IPS-11a (cell line): ENCODE results near the gene ANKRD16.
A peak's percentile ranks its signal among the peaks of the same experiment; 100 is the strongest.
"Not testable (repeated sequence)": the region's sequence is repeated elsewhere in the genome, so short reads cannot be mapped to it uniquely, and the experiment has no call there.

Experiments
- H3K4me3 ChIP-seq: one replicate; pipeline ENCODE4 v1.5.1; 2013; ENCODE audit warnings: low read depth, low read length, control low read depth

Gene ANKRD16

DNA sequence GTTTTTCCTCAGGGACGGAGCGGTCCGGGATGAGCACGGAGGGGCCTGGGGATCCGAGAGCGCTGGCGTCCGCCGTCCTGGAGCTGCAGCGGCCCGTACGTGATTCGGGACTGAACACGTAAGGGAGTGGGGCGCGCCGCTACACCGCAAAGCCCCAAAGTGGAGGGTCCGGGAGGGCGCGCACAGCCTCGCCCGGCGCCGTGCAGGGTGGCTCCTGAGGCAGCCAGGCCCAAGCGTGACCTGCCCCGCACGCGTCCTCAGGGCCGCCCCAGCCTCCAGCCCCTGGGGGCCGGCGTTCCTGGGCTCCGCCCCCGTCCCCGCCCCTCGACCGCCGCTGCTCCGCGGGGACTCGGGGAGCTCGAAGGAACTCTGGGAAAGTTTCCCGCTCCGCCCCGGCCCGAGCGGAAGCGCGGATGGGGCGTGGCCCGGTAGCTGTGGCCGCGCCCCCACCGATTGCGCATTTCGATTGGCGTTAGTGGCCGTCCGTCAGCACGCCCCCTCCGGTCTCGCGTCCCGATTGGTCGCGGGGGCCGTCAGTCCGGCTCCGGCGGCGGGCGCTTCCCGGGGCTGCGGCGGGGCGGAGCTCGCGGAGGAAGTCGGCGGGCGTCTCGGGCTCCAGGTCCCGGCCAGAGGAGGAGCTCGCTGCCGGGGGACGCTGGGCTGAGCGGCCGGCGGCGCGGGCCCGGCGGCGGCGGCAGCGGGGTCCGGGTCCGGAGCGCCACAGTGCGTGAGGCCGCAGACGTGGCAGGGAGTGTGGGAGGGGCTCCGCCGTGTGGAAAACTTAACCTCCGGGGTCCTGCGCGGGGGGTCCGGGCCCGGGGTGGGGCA is at the start of gene ANKRD16, which contains the start of gene FBH1:
Gene ANKRD16 (minus strand): TSS at position 270 of the 828 bp plus-strand sequence. CDS start 539 bp downstream, outside the sequence.
Gene FBH1 (plus strand): TSS at position 620 of the 828 bp plus-strand sequence. CDS start 103 bp downstream, at position 723.
- H3K4me3 ChIP-seq = peak within 1 kb of the TSS; percentile 83

DNA sequence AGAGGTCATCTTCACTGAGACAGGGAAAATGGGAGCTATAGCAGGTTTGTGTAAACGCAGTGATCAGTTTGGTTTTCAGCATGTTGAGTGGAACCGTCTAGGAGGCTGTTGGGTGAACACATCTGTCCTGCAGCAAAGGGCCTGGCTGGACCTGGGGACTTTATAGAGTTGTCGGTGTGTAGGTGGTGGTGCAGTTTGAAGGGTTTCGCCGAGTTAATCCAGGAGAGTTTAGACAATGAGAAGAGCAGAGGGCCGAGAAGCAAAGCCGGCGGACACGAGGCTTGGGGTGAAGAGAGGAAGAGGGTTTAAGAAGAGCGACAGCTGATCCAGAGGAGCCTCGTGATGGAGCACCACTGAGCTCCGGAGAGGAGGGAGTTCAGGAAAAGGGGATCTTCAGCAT is 48.6 kb upstream of the ANKRD16 start:
- no peak overlapping the region for H3K4me3 ChIP-seq

DNA sequence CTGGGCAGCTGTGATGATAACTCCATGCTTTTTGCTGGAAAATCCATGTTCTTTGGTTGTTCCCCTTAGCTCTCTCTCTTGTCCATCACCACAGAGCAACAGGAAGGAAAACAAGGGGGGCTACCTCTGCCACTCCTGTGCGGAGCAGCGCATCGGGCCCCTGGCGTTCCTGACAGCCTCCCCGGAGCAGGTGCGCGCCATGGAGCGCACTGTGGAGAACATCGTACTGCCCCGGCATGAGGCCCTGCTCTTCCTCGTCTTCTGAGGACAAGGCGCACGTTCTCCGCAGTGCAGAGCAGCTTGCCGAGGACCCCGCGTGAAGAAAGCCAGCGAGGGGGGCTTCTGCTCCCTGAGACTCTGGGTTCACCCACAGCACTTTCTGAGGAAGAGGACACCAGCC is 47.3 kb upstream of the ANKRD16 start:
- no peak overlapping the region for H3K4me3 ChIP-seq

DNA sequence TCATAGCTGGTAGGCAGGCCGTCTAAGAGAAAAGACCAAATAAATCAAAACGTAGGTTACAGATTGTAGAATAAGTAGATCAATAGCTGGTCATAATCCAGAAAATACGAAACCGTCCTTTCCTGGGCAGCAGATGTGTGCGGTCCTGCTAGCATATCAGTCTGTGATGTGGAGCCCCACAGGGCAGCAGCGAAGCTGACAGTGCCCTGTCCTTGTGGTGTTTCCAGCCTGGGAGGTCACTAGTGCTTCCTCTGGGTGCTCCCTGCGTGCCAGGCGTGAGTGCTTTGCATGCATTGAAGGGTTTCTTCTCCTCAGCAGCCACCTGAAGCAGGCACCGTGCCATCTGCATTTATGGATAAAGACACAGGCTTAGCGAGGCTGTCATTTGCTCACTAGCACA is 45.9 kb upstream of the ANKRD16 start:
- no peak overlapping the region for H3K4me3 ChIP-seq

DNA sequence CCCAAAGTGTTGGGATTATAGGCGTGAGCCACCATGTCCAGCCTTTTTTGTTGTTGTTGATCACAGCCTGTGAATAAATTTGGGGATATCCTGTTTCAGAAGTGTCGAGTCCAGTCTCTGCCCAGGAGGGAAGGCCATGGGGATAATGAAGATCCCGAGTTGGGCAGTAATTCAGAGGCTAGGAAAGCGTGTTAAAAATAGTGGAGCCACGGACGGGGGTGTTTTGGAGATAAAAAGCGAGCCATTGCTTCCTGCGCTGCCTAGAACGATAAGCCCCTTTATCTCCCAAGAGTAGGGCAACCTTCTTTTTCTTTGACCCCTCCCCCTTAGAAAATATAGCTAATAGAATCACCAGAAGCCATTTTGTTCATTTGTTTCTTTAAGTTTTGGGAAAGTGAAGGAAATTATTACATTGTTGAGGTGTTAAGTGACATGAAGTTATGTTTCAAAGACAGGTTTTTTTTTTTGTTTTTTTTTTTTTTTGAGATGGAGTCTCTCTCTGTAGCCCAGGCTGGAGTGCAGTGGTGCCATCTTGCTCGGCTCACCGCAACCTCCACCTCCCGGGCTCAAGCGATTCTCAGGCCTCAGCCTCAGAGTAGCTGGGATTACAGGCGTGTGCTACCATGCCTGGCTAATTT is 44.3 kb upstream of the ANKRD16 start:
- H3K4me3 ChIP-seq = no peak overlapping the region

DNA sequence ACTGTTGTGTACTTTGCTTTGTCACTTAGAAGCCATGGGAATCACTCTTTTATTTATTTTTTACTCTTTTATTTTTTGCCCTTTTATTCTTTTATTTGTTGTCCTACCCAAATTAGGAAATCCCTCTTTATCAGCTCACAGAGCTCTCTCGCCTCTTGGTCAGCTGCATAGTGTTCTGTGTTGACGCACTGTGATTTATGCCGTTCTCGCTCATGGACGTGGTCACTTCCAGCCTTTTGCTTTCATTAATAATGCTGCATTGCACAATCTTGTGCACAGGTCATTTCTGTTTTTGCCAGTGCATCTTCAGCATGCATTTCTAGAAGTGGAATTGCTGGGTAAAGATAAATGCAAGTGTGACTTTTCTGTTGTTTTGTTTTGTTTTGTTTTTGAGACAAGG is 42.7 kb upstream of the ANKRD16 start:
- no peak overlapping the region for H3K4me3 ChIP-seq

DNA sequence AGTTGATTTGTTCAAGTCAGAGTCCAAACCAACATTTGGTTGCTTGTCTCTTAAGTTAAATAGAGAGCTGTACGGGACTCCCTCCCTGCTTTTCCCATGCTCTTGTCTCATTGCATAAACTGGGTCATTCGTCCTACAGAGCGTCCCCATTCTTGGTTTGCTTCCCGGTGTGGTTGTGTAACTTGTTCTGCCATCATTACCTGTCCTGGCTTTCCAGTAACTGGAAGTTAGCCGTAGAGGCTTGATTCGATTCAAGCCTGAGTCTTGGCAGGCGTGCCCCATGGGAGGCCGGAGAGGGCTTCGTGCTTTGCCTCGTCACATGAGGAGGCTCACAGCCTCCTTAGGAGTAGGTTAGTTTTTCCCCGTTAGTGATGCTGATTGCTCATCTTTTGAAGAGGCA is 40.6 kb upstream of the ANKRD16 start:
- no peak overlapping the region for H3K4me3 ChIP-seq

DNA sequence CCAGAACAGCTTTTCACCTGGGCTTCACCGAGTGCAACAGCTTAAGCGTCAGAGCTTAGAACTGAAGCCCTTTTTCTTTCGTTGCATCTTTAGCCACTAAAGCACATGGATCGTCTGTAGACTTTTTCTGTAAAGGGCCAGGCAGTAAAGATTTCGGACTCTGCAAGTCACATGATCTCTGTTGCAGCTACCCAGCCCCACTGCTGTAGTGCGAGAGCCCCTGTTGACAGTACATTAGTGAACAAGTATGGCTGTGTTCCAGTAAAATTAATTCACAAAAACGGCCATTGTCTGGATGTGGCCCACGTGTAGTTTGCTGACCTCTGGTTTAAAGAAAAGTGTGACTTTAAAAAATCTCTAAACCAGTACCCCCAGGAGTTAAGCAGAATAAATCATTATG is 39.7 kb upstream of the ANKRD16 start:
- H3K4me3 ChIP-seq = no peak overlapping the region

DNA sequence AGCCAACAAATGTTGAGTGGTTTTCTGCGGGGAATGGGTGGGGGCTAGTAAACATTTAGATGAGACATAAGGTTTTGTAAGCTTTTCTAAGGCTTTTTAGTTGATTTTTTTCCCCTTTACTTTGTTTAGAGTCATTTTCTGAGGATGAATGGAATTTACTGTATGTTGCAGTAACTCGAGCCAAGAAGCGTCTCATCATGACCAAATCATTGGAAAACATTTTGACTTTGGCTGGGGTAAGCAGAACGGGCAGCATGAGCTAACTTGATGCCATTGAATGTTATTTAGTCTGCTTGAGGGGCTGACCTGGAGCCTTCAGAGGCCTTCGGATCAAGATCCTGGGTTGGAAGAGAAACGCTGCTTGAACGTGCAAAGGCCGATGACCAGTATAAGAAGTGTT is 37.6 kb upstream of the ANKRD16 start:
- H3K4me3 ChIP-seq = no peak overlapping the region

DNA sequence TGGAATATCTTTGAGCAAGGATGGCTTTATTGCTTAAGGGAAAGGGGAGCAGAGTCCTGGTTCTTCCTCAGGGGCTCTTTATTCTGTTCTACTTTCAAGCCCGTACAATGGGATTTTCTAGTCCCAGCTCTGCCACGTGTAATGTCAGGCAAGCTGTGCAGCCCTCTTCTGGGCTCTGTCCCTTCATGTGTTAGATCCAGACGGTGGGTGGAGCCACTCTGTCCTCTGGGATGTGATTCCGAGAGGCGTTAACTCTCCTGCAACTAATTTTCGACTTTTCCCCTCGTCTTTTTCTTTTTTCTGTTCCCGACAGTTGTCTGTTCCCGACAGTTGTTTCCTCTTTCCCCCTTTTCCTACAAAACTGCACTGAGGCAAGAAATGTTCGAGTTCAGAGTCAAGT is 35.2 kb upstream of the ANKRD16 start:
- no peak overlapping the region for H3K4me3 ChIP-seq

DNA sequence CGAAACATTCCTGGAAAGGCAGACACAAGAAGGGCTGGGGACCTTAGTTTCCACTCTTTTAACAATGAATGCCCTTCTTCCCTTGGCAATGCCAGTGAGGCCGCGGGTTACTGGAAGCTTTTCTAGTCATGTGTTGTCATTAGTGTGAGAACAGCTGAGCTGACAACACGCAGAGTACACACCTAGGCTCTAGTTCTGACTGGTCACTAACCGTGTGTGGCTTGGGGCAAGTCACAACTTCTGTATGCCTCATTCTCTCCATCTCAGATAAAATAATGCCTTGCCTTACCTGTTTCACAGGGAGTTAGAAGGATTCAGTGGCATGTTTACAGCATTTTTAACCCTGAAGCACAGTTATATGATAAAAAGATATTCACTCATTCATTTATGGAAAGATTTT is 32.1 kb upstream of the ANKRD16 start:
- no peak overlapping the region for H3K4me3 ChIP-seq

DNA sequence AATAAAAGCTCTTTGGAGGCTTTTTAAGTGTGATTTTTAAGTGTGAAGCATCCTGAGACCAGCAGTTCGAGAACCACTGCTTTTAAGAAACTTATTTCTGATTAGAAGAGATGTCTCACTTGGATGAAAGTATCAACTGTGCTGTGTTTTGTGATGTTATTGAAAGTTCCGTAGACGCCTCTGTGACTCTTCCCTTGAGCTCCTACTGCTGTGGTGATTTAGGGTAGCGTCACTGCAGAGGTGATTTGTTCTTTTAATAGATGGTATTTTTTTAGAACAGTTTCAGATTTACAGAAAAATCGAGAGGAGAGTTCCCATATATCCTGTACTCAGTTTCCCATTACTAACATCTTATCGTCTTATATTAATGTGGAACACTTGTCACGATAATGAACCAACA is 29.9 kb upstream of the ANKRD16 start:
- H3K4me3 ChIP-seq = no peak overlapping the region

DNA sequence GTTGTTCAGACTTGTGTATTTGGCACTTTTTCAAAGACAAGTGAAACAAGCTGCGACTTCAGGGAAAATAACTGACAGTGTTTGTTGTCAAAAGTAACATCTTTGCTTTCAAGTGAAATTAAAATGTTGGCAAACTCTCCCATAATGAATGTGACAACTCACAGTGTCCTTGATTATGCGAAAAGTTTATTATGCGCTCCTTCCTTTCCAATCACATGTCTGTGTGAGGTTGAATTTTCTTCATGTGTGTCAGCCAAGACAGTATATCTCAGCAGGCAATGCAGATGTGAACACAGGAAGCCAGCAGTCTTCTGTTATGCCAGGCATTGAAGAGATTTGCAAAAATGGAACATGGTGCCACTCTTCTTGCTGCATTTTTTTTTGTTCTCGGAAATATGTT is 29.1 kb upstream of the ANKRD16 start:
- no peak overlapping the region for H3K4me3 ChIP-seq

DNA sequence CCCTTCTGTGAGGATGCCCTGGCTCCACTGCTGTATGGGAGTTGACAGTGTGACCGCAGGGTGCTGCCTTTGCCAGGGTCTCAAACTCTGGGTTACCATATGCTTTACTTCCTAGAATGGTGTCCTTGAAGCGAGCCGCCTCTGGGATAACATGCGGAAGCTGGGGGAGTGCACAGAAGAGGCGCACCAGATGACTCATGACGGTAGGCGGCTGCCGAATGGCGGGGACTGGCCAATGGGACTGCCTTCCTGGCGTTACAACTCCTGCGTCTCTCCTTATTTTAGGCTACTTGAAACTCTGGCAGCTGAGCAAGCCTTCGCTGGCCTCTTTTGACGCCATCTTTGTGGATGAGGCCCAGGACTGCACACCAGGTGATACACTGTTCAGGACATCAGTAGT is 27.6 kb upstream of the ANKRD16 start:
- no peak overlapping the region for H3K4me3 ChIP-seq

DNA sequence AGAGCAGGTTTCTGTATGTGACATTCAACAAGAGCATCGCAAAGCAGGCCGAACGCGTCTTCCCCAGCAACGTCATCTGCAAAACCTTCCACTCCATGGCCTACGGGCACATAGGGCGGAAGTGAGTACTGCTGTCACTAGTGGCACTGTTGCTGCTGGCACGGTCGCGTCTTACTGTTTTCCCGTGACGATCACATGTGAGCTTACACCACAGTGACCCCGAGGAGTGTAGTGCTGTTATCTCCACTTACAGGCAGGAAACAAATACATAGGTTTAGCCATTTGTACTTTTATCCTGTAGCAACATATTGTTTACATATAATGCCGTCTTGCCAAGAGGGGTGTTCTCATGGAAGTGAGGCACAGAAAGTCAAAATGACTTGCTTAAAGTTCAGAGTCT is 25.8 kb upstream of the ANKRD16 start:
- H3K4me3 ChIP-seq = no peak overlapping the region

DNA sequence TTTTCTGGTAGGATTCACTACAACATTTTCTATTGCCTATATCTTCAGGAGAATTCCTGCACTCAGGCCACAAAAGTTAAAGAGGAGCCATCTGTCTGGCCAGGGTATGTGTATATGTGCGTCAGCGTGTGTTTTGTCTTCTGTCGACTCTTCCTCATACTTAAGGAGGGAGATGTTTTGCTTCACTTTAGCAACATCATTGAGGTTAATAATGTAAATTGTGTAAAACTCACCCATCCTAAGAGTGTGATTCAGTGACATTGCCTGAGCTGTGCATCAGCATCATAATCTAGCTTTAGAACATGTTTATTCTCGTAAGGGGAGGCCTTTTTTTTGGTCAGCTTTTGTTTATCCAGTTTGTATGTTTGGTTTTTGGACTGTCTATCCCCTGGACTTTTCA is 24.0 kb upstream of the ANKRD16 start:
- H3K4me3 ChIP-seq = no peak overlapping the region

DNA sequence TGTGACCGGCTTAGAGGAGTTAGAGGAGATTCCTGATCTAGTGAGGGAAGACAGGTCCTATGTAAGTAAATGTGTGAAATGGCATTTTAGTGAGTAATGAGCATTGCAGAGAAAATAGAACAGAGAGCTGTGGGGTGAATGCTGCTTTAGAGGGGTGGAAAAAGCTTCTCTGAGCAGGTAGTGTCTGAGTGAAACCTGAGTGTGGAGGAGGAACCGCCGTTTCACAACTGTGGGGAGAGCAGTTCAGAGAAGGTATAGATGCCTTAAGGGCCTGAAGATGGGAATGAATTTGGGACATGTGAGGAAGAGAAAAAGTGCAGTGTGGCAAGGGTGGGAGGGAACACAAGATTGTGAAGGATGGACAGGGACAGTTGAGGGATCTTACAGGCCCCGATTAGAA is 22.0 kb upstream of the ANKRD16 start:
- H3K4me3 ChIP-seq = no peak overlapping the region

DNA sequence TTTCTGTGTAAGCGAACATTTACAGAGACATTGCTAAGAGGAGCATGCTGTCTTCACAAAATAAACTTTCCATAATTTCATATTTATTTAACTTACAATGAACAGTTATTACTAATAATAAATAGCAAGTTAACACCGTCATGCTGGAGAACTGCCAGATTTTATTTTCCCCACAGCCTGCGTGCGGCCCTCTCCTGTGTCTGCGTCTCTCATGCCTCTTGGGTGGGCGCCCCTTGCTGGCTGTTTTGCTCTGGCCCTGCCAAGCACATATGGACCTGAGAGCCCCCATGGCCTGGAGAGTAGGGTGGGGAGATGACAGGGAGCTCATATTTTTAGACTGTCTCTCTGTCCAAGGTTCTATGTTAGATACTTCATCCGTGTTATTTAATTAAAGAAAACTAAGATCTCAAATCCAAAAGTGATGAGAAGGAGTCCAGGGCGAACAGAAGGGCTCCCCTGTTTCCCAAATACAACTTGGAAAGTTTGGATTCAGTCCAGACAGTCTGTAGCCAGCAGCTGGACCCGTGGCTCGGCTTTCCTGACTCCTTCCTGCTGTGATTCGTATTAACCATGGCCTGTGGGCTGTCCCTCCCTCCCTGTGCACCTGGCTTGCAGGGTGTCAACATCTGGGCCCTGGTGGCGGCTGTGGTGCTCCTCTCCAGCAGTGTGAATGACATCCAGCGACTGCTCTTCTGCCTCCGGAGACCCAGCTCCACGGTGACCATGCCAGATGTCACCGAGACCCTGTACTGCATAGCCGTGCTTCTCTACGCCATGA is 20.8 kb upstream of the ANKRD16 start:
- no peak overlapping the region for H3K4me3 ChIP-seq

DNA sequence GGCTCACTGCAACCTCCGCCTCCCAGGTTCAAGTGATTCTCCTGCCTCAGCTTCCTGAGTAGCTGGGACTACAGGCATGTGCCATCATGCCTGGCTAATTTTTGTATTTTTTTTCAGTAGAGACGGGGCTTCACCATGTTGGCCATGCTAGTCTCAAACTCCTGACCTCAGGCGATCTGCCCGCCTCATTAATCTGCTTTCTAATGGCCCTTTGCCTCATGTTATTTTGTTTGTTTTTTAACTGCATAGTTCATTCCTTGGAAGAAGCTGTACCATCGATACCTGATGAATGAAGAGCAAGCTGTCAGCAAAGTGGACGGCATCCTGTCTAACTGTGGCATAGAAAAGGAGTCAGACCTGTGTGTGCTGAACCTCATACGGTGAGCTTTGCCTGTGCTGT is 19.0 kb upstream of the ANKRD16 start:
- H3K4me3 ChIP-seq = not testable (repeated sequence)

DNA sequence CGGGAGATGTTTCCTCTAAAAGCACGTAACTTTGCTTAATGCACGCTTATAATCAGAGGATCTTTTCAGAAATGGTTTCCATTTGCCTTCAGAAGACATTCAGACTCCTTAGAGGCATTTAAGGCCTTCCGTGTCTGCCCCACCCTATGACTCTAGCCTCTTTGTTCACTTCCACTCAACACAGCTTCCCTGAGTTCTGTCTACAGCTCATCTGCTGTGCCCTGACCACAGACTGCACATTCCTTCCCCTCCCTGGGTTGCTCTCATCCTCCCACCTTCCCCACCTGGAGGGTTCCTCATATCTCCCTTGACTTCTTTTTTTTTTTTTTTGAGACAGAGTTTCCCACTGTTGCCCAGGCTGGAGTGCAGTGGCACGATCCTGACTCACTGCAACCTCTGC is 17.0 kb upstream of the ANKRD16 start:
- H3K4me3 ChIP-seq = no peak overlapping the region

DNA sequence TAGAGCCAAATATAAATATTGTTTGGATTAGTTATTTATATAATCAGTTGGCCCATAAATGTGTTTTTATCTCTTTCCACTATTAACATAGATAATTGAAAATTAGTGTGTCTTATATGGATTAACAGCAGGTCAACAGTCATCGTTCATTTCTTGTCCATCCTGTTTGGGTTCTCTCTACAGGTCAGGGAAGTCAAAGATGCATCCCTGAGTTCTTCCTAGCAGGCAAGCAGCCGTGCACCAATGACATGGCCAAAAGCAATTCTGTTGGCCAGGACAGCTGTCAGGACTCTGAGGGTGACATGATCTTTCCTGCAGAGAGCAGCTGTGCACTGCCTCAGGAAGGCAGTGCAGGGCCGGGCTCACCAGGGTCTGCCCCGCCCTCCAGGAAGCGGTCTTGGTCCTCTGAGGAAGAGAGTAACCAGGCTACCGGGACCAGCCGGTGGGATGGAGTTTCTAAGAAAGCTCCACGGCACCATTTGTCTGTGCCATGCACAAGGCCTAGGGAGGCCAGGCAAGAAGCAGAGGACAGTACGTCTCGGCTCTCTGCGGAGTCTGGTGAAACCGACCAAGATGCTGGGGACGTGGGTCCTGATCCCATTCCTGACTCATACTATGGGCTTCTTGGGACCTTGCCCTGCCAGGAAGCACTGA is 16.3 kb upstream of the ANKRD16 start:
- no peak overlapping the region for H3K4me3 ChIP-seq
